Endothelial cell of umbilical vein (primary cell): ENCODE measurements around the gene DAO. TPM values are rescaled to one million over a fixed set of nuclear protein-coding genes. Genes with fewer than 3 reads are reported as not detected.

Experiments
- BruUV-seq: library from RNA; stranded (reverse); fragments of 400-500 nt; replicated peaks from 2 replicates; lab custom pipeline; 2021; lab: Mats Ljungman, UMichigan
- CTCF ChIA-PET: fragments of 300-600, 350-600 bp; sonication (Branson Sonifier 250); formaldehyde crosslinking; loops from one replicate; lab custom pipeline; 2021; ENCODE audit warnings: antibody characterized with exemption, inconsistent platforms; lab: Charles Lee
- POLR2A ChIA-PET: fragments of 300-600, 350-600 bp; sonication (Branson Sonifier 250); formaldehyde crosslinking; loops from one replicate; lab custom pipeline; 2021; ENCODE audit warnings: antibody characterized with exemption, inconsistent platforms; lab: Charles Lee
- DNase-seq: peaks from one replicate; pipeline ENCODE4 v3.0.0-alpha.2; 2011; ENCODE audit warnings: low read depth, low spot score
- FAIRE-seq: peaks from 2 replicates; lab custom pipeline; 2011; peaks lifted over from hg19 to GRCh38; lab: Jason Lieb, UNC
- H2AFZ ChIP-seq: 2 replicates; pipeline ENCODE4 v1.6.0; 2012; ENCODE audit warnings: low read depth, low read length, control low read depth, inconsistent platforms
- H3K27ac ChIP-seq: 2 replicates; pipeline ENCODE4 v1.5.1; 2011; ENCODE audit warnings: low read depth, mild to moderate bottlenecking, control low read depth, low read length, moderate library complexity; ENCODE audit not compliant: insufficient read depth
- H3K27me3 ChIP-seq, 2 experiments: 2 replicates each; pipeline versions ENCODE4 v1.6.0 to v1.6.1; 2011; ENCODE audit warnings: low read length in 2 of 2, mixed read lengths in 1 of 2; ENCODE audit not compliant: control insufficient read depth in 2 of 2, insufficient read depth in 2 of 2
- H3K36me3 ChIP-seq, 2 experiments: 2 replicates in 1 of 2; 3 replicates in 1 of 2; pipeline ENCODE4 v1.5.1; 2011; ENCODE audit warnings: low read length in 2 of 2, mild to moderate bottlenecking in 1 of 2, moderate library complexity in 1 of 2; ENCODE audit not compliant: control insufficient read depth in 2 of 2, insufficient read depth in 2 of 2; ENCODE audit errors: extremely low read depth in 1 of 2
- H3K4me1 ChIP-seq: 3 replicates; pipeline ENCODE4 v1.5.1; 2011; ENCODE audit warnings: mild to moderate bottlenecking, low read length; ENCODE audit not compliant: control insufficient read depth, insufficient read depth; ENCODE audit errors: extremely low read depth
- H3K4me2 ChIP-seq: 2 replicates; pipeline ENCODE4 v1.6.1; 2011; ENCODE audit warnings: low read length, control low read depth, mixed read lengths; ENCODE audit not compliant: insufficient read depth
- H3K4me3 ChIP-seq, 3 experiments: fragments of 200-600 bp in 1 of 3; sonication (generic), shearing (Covaris generic) in 1 of 3; replicated peaks in 1 of 3; 2 replicates each; pipeline ENCODE4 v1.5.1; 2011 to 2016; ENCODE audit warnings: control low read depth in 3 of 3, low read length in 3 of 3, mild to moderate bottlenecking in 2 of 3, inconsistent platforms in 1 of 3, low read depth in 1 of 3, moderate library complexity in 1 of 3; ENCODE audit not compliant: insufficient read depth in 1 of 3
- H3K79me2 ChIP-seq: 2 replicates; pipeline ENCODE4 v1.6.0; 2012; ENCODE audit warnings: low read length, inconsistent platforms; ENCODE audit not compliant: control insufficient read depth, insufficient read depth
- H3K9ac ChIP-seq: replicated peaks from 2 replicates; pipeline ENCODE3; 2011; ENCODE audit warnings: low read length, control low read depth; ENCODE audit not compliant: insufficient read depth; ENCODE audit errors: extremely low read depth
- H3K9me1 ChIP-seq: replicated peaks from 3 replicates; pipeline ENCODE4 v1.6.0; 2011; ENCODE audit warnings: mild to moderate bottlenecking, low read length; ENCODE audit not compliant: control insufficient read depth, insufficient read depth; ENCODE audit errors: extremely low read depth
- H3K9me3 ChIP-seq: replicated peaks from 2 replicates; pipeline ENCODE4 v1.5.1; 2012; ENCODE audit warnings: low read length, inconsistent platforms; ENCODE audit not compliant: control insufficient read depth, insufficient read depth
- H4K20me1 ChIP-seq: replicated peaks from 2 replicates; pipeline ENCODE3; 2011; ENCODE audit warnings: mild to moderate bottlenecking, low read length; ENCODE audit not compliant: control insufficient read depth, insufficient read depth; ENCODE audit errors: extremely low read depth
- EZH2 ChIP-seq: IDR thresholded peaks from 2 replicates; pipeline ENCODE4 v1.6.1; 2012; ENCODE audit warnings: borderline replicate concordance, low read depth, mild to moderate bottlenecking, moderate library complexity, low read length, inconsistent platforms; ENCODE audit not compliant: severe bottlenecking
- FOS ChIP-seq: IDR thresholded peaks from 2 replicates; pipeline ENCODE4 v1.6.1; 2011; ENCODE audit warnings: mild to moderate bottlenecking, low read length, moderate library complexity, borderline replicate concordance; ENCODE audit not compliant: insufficient read depth
- GATA2 ChIP-seq: IDR thresholded peaks from 2 replicates; pipeline ENCODE4 v1.7.0; 2011; ENCODE audit warnings: low read depth, mild to moderate bottlenecking, moderate library complexity, mixed read lengths, low read length; ENCODE audit not compliant: insufficient read length, insufficient read depth
- JUN ChIP-seq: IDR thresholded peaks from 2 replicates; pipeline ENCODE4 v1.6.1; 2011; ENCODE audit warnings: borderline replicate concordance, low read depth; ENCODE audit not compliant: insufficient read length, insufficient read depth
- MYC ChIP-seq: IDR thresholded peaks from one replicate; pipeline ENCODE4 v1.6.1; 2011; ENCODE audit warnings: mild to moderate bottlenecking, low read depth, low read length
- POLR2A ChIP-seq: IDR thresholded peaks from 2 replicates; pipeline ENCODE4 v1.6.1; 2012; ENCODE audit warnings: low read depth, mild to moderate bottlenecking, control low read depth, low read length
- POLR2AphosphoS5 ChIP-seq: IDR thresholded peaks from 2 replicates; pipeline ENCODE4 v1.6.1; 2012; ENCODE audit warnings: low read depth, mild to moderate bottlenecking, control low read depth, low read length, moderate library complexity; ENCODE audit not compliant: insufficient read depth
- dilution Hi-C: fragments of 300-500 bp; cut with MboI; formaldehyde crosslinking; loops from one replicate; pipeline ENCODE4 v1.15.0; 2019; ENCODE audit warnings: low sequenced_read_pairs; ENCODE audit not compliant: extremely low pct_ligation_motif_present
- intact Hi-C: fragments of 100-400 bp; cut with micrococcal nuclease; formaldehyde crosslinking; loops from one replicate; pipeline ENCODE4 v1.10.0; 2022
- polyA plus RNA-seq, 4 experiments: library from polyadenylated mRNA; depleted of rRNA in 3 of 4; stranded (reverse) in 3 of 4; unstranded in 1 of 4; fragments of >200 nt; gene quantifications; 2 replicates each; pipeline versions ENCODE4 v1.2.1 to v1.2.3, GENCODE V29; 2011 to 2012; ENCODE audit warnings: missing spikeins in 1 of 4
- total RNA-seq: library from RNA; stranded (reverse); gene quantifications from 2 replicates; pipeline ENCODE4 v1.2.3, GENCODE V29; 2021
- TF ChIP-seq, protein P1 (sequence below): IDR thresholded peaks from 2 replicates; pipeline ENCODE4 v1.6.1; 2011; ENCODE audit not compliant: insufficient read depth, insufficient read length
- TF ChIP-seq, protein P2 (sequence below), 2 donors: IDR thresholded peaks; 1 replicate in 1 of 2; 2 replicates in 1 of 2; pipeline ENCODE4 v1.5.1; 2011; ENCODE audit warnings: low read length in 2 of 2, mild to moderate bottlenecking in 2 of 2, moderate library complexity in 2 of 2, control low read depth in 1 of 2, inconsistent platforms in 1 of 2, low read depth in 1 of 2; ENCODE audit not compliant: insufficient read depth in 1 of 2; ENCODE audit errors: extremely low read depth in 1 of 2

DAO gene
- total and polyA plus RNA-seq, 2 donors (not counting 3 experiments of a cell fraction or from before 2014, with no cell fraction given), result not detected

GRCh38 chr12:108886873-108887629 lies 7.2 kb downstream of the DAO start:
- BruUV-seq, result no TSS peak
- Histone ChIP-seq H4K20me1 (no peaks in the 10 kb centered on the region), H3K4me1 (no peaks in the 10 kb centered on the region), H3K27ac (no peak overlapping the region), H3K4me2 (no peak overlapping the region), H3K4me3 (no peak overlapping the region), H2AFZ (no peak overlapping the region), H3K79me2 (no peaks in the 10 kb centered on the region), H3K9me3 (no peaks in the 10 kb centered on the region), H3K36me3 (no peaks in the 10 kb centered on the region), H3K9ac (no peak overlapping the region), H3K27me3 (no peaks in the 10 kb centered on the region), H3K9me1 (no peaks in the 10 kb centered on the region)
- DNase-seq (no peak), FAIRE-seq (no peak)
- intact Hi-C loops (no loop called here), dilution Hi-C loops (no loop called here)
- POLR2A ChIA-PET, result no interaction called here
- TF ChIP-seq MYC (no peak), POLR2AphosphoS5 (no peak), GATA2 (no peak), EZH2 (no peak), FOS (no peak), JUN (no peak), POLR2A (no peak)
- TF ChIP-seq, protein P1, sequence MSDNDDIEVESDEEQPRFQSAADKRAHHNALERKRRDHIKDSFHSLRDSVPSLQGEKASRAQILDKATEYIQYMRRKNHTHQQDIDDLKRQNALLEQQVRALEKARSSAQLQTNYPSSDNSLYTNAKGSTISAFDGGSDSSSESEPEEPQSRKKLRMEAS, result no peak
- TF ChIP-seq, protein P2, sequence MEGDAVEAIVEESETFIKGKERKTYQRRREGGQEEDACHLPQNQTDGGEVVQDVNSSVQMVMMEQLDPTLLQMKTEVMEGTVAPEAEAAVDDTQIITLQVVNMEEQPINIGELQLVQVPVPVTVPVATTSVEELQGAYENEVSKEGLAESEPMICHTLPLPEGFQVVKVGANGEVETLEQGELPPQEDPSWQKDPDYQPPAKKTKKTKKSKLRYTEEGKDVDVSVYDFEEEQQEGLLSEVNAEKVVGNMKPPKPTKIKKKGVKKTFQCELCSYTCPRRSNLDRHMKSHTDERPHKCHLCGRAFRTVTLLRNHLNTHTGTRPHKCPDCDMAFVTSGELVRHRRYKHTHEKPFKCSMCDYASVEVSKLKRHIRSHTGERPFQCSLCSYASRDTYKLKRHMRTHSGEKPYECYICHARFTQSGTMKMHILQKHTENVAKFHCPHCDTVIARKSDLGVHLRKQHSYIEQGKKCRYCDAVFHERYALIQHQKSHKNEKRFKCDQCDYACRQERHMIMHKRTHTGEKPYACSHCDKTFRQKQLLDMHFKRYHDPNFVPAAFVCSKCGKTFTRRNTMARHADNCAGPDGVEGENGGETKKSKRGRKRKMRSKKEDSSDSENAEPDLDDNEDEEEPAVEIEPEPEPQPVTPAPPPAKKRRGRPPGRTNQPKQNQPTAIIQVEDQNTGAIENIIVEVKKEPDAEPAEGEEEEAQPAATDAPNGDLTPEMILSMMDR (IDR thresholded peaks at IDR 0.05; ENCODE audit: extremely low read depth in 1 of 2, insufficient read depth in 1 of 2, low read depth in 1 of 2, low read length in 2 of 2), result no peak
- CTCF ChIA-PET, result interaction anchor here (1.3 kb wide), 1 partner anchor 64 kb away, joined by 4 read pairs; no protein-coding TSS in a partner anchor
